ENCODE results near the gene ARL11. TPM values are rescaled to one million over a fixed set of nuclear protein-coding genes. Genes with fewer than 3 reads are reported as not detected.

The ARL11 gene
- total RNA-seq, 1 donor from 2014 or later, result not detected

GRCh38 chr13:49670828-49671227, 42.5 kb downstream of the ARL11 start:
- no peak for TF ChIP-seq CTCF (IDR thresholded peaks at IDR 0.05; ENCODE audit: insufficient read depth, low read length, poor library complexity, severe bottlenecking)
- no peaks in the 10 kb centered on the region for H3K27me3 ChIP-seq (ENCODE audit: control insufficient read depth, insufficient read depth, low read length)
- H3K4me3 ChIP-seq (ENCODE audit: low read depth, low read length), result no peak overlapping the region
- no peak for DNase-seq (ENCODE audit: low read depth)
- H3K36me3 ChIP-seq (ENCODE audit: control insufficient read depth, insufficient read depth, low read length), result no peaks in the 10 kb centered on the region

- TF ChIP-seq CTCF (IDR thresholded peaks at IDR 0.05; ENCODE audit: insufficient read depth, low read length, poor library complexity, severe bottlenecking), result no peak
- Histone ChIP-seq H3K27me3 (ENCODE audit: control insufficient read depth, insufficient read depth, low read length) (no peaks in the 10 kb centered on the region), H3K36me3 (ENCODE audit: control insufficient read depth, insufficient read depth, low read length) (no peaks in the 10 kb centered on the region), H3K4me3 (ENCODE audit: low read depth, low read length) (no peak overlapping the region)
- no peak for DNase-seq (ENCODE audit: low read depth)
Observed at GRCh38 chr13:49676581-49677298, 48.4 kb downstream of the ARL11 start.

GRCh38 chr13:49678191-49678914, 50.0 kb downstream of the ARL11 start:
- no peak for TF ChIP-seq CTCF (IDR thresholded peaks at IDR 0.05; ENCODE audit: insufficient read depth, low read length, poor library complexity, severe bottlenecking)
- no peaks in the 10 kb centered on the region for H3K36me3 ChIP-seq (ENCODE audit: control insufficient read depth, insufficient read depth, low read length)
- DNase-seq (ENCODE audit: low read depth), result no peak
- H3K27me3 ChIP-seq (ENCODE audit: control insufficient read depth, insufficient read depth, low read length), result no peaks in the 10 kb centered on the region
- no peak overlapping the region for H3K4me3 ChIP-seq (ENCODE audit: low read depth, low read length)

GRCh38 chr13:49679246-49679645, 50.9 kb downstream of the ARL11 start:
- H3K36me3 ChIP-seq (ENCODE audit: control insufficient read depth, insufficient read depth, low read length), result no peaks in the 10 kb centered on the region
- H3K4me3 ChIP-seq (ENCODE audit: low read depth, low read length), result no peak overlapping the region
- no peaks in the 10 kb centered on the region for H3K27me3 ChIP-seq (ENCODE audit: control insufficient read depth, insufficient read depth, low read length)
- peak; percentile 25 for TF ChIP-seq CTCF (IDR thresholded peaks at IDR 0.05; ENCODE audit: insufficient read depth, low read length, poor library complexity, severe bottlenecking)
- DNase-seq (ENCODE audit: low read depth), result no peak

GRCh38 chr13:49681842-49682435, 53.6 kb downstream of the ARL11 start:
- no peak for DNase-seq (ENCODE audit: low read depth)
- no peak for TF ChIP-seq CTCF (IDR thresholded peaks at IDR 0.05; ENCODE audit: insufficient read depth, low read length, poor library complexity, severe bottlenecking)
- no peaks in the 10 kb centered on the region for H3K36me3 ChIP-seq (ENCODE audit: control insufficient read depth, insufficient read depth, low read length)
- no peaks in the 10 kb centered on the region for H3K27me3 ChIP-seq (ENCODE audit: control insufficient read depth, insufficient read depth, low read length)
- no peak overlapping the region for H3K4me3 ChIP-seq (ENCODE audit: low read depth, low read length)

Other genes with a start within 250 kb of the ARL11 start
- 12.7 and 18.3 TPM in 2 replicates for gene CAB39L, start 184.4 kb upstream of the ARL11 start, total RNA-seq
- gene SETDB2, start 184.2 kb upstream of the ARL11 start, total RNA-seq, result 4.1 and 5.3 TPM in 2 replicates
- 24.9 and 27.8 TPM in 2 replicates for gene PHF11, start 132.6 kb upstream of the ARL11 start, total RNA-seq
- 22.6 and 26.0 TPM in 2 replicates for gene RCBTB1, start 42.9 kb upstream of the ARL11 start, total RNA-seq
- gene EBPL, start 63.0 kb downstream of the ARL11 start, total RNA-seq, result 51.7 and 67.2 TPM in 2 replicates
- gene KPNA3, start 164.2 kb downstream of the ARL11 start, total RNA-seq, result 32.0 and 32.2 TPM in 2 replicates

Data from kidney epithelial cell (primary cell).